GM21825 (cell line): ENCODE measurements around the gene ALG14.
A peak's percentile ranks its signal among the peaks of the same experiment; 100 is the strongest.

Experiments
- ATAC-seq: cut with Tn5 transposase; IDR thresholded peaks from one replicate; pipeline ENCODE4 v1.9.1; 2021; ENCODE audit warnings: mild to moderate bottlenecking, moderate library complexity; ENCODE audit not compliant: unreplicated experiment

Gene ALG14

GRCh38 chr1:94986783-94987182 lies 86.0 kb downstream of the ALG14 start:
- no peak for ATAC-seq

GRCh38 chr1:94983171-94983739 lies 89.5 kb downstream of the ALG14 start:
- ATAC-seq = no peak

GRCh38 chr1:94982398-94982797 lies 90.4 kb downstream of the ALG14 start:
- no peak for ATAC-seq

GRCh38 chr1:94981575-94981973 lies 91.2 kb downstream of the ALG14 start:
- ATAC-seq = no peak

- no peak for ATAC-seq
Measured at GRCh38 chr1:94980582-94981574, 91.9 kb downstream of the ALG14 start.

GRCh38 chr1:94979656-94980581 lies 92.8 kb downstream of the ALG14 start:
- ATAC-seq = no peak

- no peak for ATAC-seq
Measured at GRCh38 chr1:94979131-94979530, 93.6 kb downstream of the ALG14 start.

GRCh38 chr1:94978401-94978800 lies 94.3 kb downstream of the ALG14 start:
- no peak for ATAC-seq

GRCh38 chr1:94976971-94977548 lies 95.7 kb downstream of the ALG14 start:
- ATAC-seq = no peak

- no peak for ATAC-seq
Measured at GRCh38 chr1:94974824-94975223, 97.9 kb downstream of the ALG14 start.

GRCh38 chr1:94974241-94974640 lies 98.5 kb downstream of the ALG14 start:
- ATAC-seq = no peak

- no peak for ATAC-seq
Measured at GRCh38 chr1:94973309-94973922, 99.3 kb downstream of the ALG14 start.

- no peak for ATAC-seq
Measured at GRCh38 chr1:94971491-94971924, 101.2 kb downstream of the ALG14 start.

GRCh38 chr1:94970783-94971182 lies 102.0 kb downstream of the ALG14 start:
- ATAC-seq = no peak

GRCh38 chr1:94969137-94969536 lies 103.6 kb downstream of the ALG14 start:
- ATAC-seq = no peak

- no peak for ATAC-seq
Measured at GRCh38 chr1:94966033-94966432, 106.7 kb downstream of the ALG14 start.

- no peak for ATAC-seq
Measured at GRCh38 chr1:94963864-94964263, 108.9 kb downstream of the ALG14 start.

- peak; percentile 99 for ATAC-seq
Measured at GRCh38 chr1:94962409-94963265, 110.1 kb downstream of the ALG14 start.

GRCh38 chr1:94961988-94962387 lies 110.8 kb downstream of the ALG14 start:
- no peak for ATAC-seq
